ENCODE measurements around the gene SREBF1.

Gene SREBF1

DNA sequence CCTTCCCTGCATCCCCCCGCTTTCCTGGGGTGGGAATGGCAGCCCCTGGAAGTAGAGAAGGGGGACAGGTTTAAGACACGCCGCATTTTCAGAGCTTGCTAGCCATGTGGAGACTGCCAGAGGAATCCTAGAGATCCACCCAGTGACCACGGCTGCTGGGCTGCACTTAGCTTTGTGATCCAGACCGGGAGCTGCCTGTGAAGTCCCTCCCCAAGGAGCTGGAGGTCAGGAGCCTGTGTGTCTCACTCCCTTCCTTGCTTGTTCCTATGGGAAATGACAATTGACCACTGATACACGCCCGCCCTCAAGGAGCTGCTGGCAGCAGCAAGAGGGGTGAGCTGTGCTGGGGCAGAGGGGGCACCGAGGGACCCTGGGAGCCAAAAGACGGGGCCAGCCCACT is 73.7 kb downstream of the SREBF1 start:
- no peak for DNase-seq (ENCODE audit: low read depth in 2 of 2)

DNA sequence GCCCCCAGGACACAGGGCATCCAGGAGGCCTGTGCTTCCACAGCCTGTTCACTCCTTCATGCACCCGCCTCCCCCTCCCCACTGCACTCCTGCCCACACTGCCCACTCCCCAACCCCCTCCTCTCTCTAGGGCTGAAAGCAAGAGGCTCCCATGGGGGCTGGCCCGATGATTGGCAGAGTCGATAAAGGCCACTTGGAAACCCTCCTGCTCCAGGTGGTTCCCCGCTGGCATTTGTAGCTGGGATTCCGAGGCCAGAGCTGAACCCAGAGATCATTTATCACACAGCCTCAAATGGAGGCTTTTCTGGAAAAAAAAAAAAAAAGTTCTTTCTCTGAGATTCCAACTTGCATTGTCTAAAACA is 74.1 kb downstream of the SREBF1 start:
- no peak for DNase-seq (ENCODE audit: low read depth in 2 of 2)

Data from stimulated activated CD8-positive, alpha-beta memory T cell treated with anti-CD3 and anti-CD28 coated beads, Interleukin-7, amount 100 ng/mL, for 4 hours (primary cell).